HEK293T (cell line): ENCODE results near the gene HOXA5.

ENCODE experiments used
- CTCF ChIA-PET: fragments of 350-600 bp; formaldehyde crosslinking; extraction: SDS; loops from one replicate; lab custom pipeline; 2021; ENCODE audit warnings: antibody characterized with exemption, inconsistent platforms; lab: Yijun Ruan, JAX
- POLR2A ChIA-PET: fragments of 350-600 bp; formaldehyde crosslinking; extraction: SDS; loops from one replicate; lab custom pipeline; 2020; ENCODE audit warnings: antibody characterized with exemption, inconsistent platforms; lab: Yijun Ruan, JAX
- DNase-seq: peaks from one replicate; pipeline ENCODE4 v3.0.0; 2012; ENCODE audit warnings: mixed read lengths; ENCODE audit errors: extremely low spot score
- ARNT ChIP-seq: fragments of 450-650 bp; IDR thresholded peaks from 2 replicates; pipeline ENCODE4 v1.6.1; 2017; ENCODE audit warnings: mild to moderate bottlenecking
- BHLHE40 ChIP-seq: fragments of 450-650 bp; IDR thresholded peaks from 2 replicates; pipeline ENCODE4 v1.6.1; 2016; ENCODE audit warnings: mild to moderate bottlenecking, moderate library complexity, borderline replicate concordance
- CTBP1 ChIP-seq: fragments of 450-650 bp; IDR thresholded peaks from 2 replicates; pipeline ENCODE4 v1.6.1; 2016; ENCODE audit warnings: borderline replicate concordance
- ELF4 ChIP-seq: fragments of 450-650 bp; IDR thresholded peaks from 2 replicates; pipeline ENCODE4 v1.6.1; 2017; ENCODE audit warnings: antibody characterized with exemption
- FOXA1 ChIP-seq: fragments of 450-650 bp; IDR thresholded peaks from 2 replicates; pipeline ENCODE4 v1.6.1; 2016; ENCODE audit warnings: mild to moderate bottlenecking
- FOXK2 ChIP-seq: fragments of 450-650 bp; IDR thresholded peaks from 2 replicates; pipeline ENCODE4 v1.6.1; 2016; ENCODE audit warnings: mild to moderate bottlenecking
- FOXM1 ChIP-seq: fragments of 450-650 bp; IDR thresholded peaks from 2 replicates; pipeline ENCODE4 v1.6.1; 2017; ENCODE audit warnings: mild to moderate bottlenecking, borderline replicate concordance
- HDGF ChIP-seq: fragments of 450-650 bp; IDR thresholded peaks from 2 replicates; pipeline ENCODE4 v1.6.1; 2017; ENCODE audit warnings: antibody characterized with exemption, borderline replicate concordance
- L3MBTL2 ChIP-seq: fragments of 450-650 bp; conservative IDR thresholded peaks from 2 replicates; pipeline ENCODE4 v1.6.1; 2016; ENCODE audit warnings: mild to moderate bottlenecking
- LEF1 ChIP-seq: fragments of 450-650 bp; IDR thresholded peaks from 2 replicates; pipeline ENCODE4 v1.6.1; 2017; ENCODE audit warnings: mild to moderate bottlenecking, borderline replicate concordance
- NFRKB ChIP-seq: fragments of 450-650 bp; IDR thresholded peaks from 2 replicates; pipeline ENCODE4 v1.6.1; 2016; ENCODE audit warnings: mild to moderate bottlenecking, moderate library complexity
- SP1 ChIP-seq: fragments of 450-650 bp; IDR thresholded peaks from 2 replicates; pipeline ENCODE4 v1.6.1; 2017
- SUZ12 ChIP-seq: fragments of 450-650 bp; IDR thresholded peaks from 2 replicates; pipeline ENCODE4 v1.6.1; 2016; ENCODE audit warnings: mild to moderate bottlenecking
- TARDBP ChIP-seq: fragments of 450-650 bp; IDR thresholded peaks from 2 replicates; pipeline ENCODE4 v1.6.1; 2016
- ZNF384 ChIP-seq: fragments of 450-650 bp; IDR thresholded peaks from 2 replicates; pipeline ENCODE4 v1.6.1; 2016
- TF ChIP-seq, protein P1 (sequence below): fragments of 450-650 bp; IDR thresholded peaks from 2 replicates; pipeline ENCODE4 v1.6.1; 2016

Gene HOXA5

DNA sequence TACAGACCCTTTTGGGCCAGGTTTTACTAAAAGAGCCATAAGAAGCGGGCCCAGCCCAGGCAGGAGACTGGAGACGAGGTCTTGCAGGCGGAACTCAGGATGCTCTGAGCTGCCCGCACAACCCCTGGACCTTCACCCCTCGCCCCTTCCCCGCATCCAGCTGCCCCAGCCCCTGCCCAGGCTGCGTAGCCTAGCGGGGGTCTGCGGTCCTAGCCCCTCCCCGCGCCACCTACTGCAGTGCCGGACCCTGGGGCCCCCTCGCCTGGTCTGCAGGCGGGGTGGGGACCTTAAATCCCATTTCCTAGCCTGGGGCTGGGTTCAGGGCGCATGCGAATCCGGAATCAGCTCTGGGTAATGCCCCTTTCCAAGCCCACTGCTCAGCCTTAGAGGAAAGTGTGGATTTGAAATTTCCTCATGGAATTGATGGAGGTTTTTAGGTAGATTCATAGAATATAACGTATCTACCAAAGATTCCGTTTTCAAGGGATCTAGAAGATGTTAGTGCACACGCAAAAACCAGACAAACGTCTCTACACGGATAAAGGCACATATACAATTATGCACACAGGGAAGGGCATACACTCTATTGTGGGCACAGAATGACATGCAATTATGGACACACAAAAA is 9.4 kb upstream of the HOXA5 start:
- CTCF ChIA-PET: interaction anchor here (0.6 to 2.6 kb wide), 6 partner anchors 9 to 1314 kb away, joined by 3 to 10 read pairs (median 3); partner anchors contain the start of gene HOXA5
- no peak for DNase-seq
- TF ChIP-seq SUZ12: no peak
- no peak for TF ChIP-seq TARDBP
- no peak for TF ChIP-seq ZNF384
- TF ChIP-seq HDGF: no peak
- TF ChIP-seq CTBP1: no peak
- no peak for TF ChIP-seq BHLHE40
- no peak for TF ChIP-seq ELF4
- TF ChIP-seq L3MBTL2: no peak
- TF ChIP-seq FOXA1: no peak
- no peak for TF ChIP-seq FOXK2
- TF ChIP-seq, protein P1, sequence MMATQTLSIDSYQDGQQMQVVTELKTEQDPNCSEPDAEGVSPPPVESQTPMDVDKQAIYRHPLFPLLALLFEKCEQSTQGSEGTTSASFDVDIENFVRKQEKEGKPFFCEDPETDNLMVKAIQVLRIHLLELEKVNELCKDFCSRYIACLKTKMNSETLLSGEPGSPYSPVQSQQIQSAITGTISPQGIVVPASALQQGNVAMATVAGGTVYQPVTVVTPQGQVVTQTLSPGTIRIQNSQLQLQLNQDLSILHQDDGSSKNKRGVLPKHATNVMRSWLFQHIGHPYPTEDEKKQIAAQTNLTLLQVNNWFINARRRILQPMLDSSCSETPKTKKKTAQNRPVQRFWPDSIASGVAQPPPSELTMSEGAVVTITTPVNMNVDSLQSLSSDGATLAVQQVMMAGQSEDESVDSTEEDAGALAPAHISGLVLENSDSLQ: no peak
- no peak for TF ChIP-seq FOXM1
- no peak for TF ChIP-seq SP1
- no peak for TF ChIP-seq LEF1
- no peak for TF ChIP-seq NFRKB
- no peak for TF ChIP-seq ARNT
- POLR2A ChIA-PET: interaction anchor here (0.7 to 17.5 kb wide), 19 partner anchors 9 to 957 kb away, joined by 3 to 367 read pairs (median 7); partner anchors contain the start of genes CBX3, HOXA10, HOXA11 and HOXA5

DNA sequence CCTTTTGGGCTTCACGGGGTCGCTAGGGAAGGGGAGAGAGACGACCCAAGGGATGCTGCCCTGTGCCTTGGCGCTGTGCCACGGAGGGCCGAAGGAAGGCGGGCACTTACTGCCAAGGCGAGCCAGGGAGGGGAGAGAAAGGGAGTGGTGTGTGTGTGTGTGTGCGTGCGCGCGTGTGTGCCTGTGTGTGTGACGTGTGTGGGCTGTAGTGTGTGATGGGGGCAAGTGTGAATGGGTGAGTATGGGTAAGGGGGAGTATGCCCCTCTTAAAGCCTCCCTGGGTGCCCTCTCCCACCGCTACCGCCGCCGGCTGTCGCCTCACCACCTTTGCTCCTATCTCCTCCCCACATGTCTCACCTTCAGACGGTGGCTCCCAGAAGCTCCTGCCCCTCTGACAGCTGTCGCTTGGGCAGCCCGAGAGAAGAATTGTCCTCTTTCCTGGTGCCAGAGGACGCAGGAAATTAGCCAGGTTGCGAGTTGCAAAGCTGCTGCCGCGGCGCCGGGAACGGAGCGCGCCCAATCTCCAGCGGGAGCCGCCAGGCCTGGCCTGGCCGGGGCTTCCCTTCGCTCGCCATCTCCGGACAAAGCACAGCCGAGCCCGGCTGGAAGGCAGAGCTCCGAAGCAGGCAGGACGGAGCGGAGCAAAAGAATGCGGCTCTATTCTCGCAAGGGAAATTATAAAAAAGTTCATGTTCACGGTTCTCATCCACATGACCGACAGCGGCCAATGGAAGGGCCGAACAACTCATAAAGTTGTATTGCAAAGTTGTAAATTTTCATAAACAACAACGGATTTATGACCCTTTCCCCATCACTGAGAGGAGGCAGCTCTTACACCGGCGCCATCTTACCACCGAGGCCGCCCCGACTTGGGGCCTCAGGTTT is 8.7 kb upstream of the HOXA5 start, which contains the start of gene HOXA3:
Gene HOXA3 (minus strand): TSS at position 653 of the 885 bp plus-strand sequence. CDS start 41,943 bp downstream, outside the sequence.
- TF ChIP-seq BHLHE40: no peak
- TF ChIP-seq CTBP1: peak; percentile 70; the same call in 1 of the 2 replicates
- no peak for TF ChIP-seq ZNF384
- TF ChIP-seq, protein P1: peak; percentile 94
- TF ChIP-seq SP1: no peak
- TF ChIP-seq ELF4: peak; percentile 94
- CTCF ChIA-PET: interaction anchor here (0.6 to 2.6 kb wide), 6 partner anchors 8 to 1313 kb away, joined by 3 to 10 read pairs (median 4); partner anchors contain the start of gene HOXA5

DNA sequence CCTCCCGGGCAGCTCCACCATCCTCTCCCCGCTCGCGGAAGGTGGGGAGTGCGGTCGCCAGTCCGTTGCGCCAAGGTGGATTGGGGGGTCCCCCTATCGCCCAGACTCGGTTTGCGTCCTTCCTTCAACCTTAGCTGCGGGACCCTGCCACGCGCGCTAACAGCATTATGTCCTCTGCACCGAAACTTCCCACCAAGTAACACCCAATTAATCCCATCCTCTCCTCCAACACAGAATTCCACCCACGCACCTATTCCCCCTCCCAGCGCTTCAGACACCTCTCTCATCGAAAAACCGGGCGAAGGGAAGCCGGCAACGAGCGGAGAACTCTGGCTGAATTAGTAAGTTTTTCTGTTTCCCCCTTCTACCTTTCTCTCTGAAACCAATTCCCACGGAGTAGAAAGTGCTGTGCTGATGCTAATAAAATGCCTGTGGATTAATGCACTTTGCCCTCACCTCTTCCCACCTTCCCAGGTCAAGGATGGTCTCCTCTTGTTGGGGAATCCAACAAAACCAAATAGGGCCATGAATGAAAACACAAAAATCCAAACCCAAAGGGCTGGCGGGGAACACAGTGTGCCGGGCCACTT is 8.0 kb upstream of the HOXA5 start:
- TF ChIP-seq SUZ12 (no peak), ZNF384 (no peak), NFRKB (no peak), ARNT (no peak), LEF1 (no peak), TARDBP (no peak), CTBP1 (no peak), FOXM1 (no peak), SP1 (no peak), HDGF (no peak), BHLHE40 (no peak)
- TF ChIP-seq, protein P1: no peak
- POLR2A ChIA-PET: interaction anchor here (0.6 to 17.5 kb wide), 14 partner anchors 8 to 954 kb away, joined by 3 to 367 read pairs (median 6); partner anchors contain the start of genes HOXA1, HOXA10 and HOXA11
- CTCF ChIA-PET: interaction anchor here (0.6 to 1.7 kb wide), 4 partner anchors 8 to 459 kb away, joined by 3 to 5 read pairs (median 4); no protein-coding TSS in a partner anchor
- no peak for DNase-seq

More for the DNA sequence above, 8.7 kb upstream of the HOXA5 start, which contains the start of gene HOXA3:
- DNase-seq: peak; percentile 62
- POLR2A ChIA-PET: interaction anchor here (0.7 to 17.5 kb wide), 23 partner anchors 9 to 956 kb away, joined by 3 to 367 read pairs (median 7); partner anchors contain the start of genes CBX3, HOXA1, HOXA10 and HOXA11

DNA sequence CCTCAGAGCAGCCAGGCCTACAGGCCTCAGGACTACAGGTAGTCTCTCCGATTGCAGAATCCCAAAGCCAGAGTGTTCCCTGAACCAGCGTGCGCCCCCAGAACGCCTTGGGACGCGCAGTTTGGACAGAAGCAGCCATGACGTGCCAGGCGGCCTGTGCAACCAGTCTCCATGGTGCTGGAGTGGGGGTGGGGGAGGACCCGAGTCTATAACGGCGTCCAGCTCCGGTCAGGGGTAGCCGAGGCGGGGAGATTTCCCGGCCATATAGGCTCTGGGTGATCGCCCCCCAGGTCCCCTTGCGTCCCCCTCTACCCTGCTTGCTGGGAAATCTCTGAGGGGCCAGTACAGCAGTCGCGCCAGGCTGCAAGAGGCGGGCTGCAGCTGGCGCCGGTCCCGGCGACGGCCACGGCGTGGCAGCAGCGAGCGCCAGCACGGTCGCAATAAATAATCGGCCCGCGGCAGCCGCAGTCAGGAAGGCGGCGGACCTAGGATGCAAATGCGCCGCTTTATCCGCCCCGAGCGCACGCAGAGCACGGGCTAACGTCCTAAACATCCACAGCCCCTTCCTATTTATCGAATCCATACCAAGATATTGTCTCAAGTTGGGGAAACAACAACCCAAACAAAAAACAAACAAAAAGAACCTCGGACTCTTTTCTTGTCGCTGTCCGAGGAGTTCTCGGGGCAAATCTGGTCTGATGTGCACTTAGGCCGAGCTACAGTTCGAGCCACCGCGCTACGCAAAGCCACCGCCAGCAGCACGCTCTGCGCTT is 7.3 kb upstream of the HOXA5 start:
- POLR2A ChIA-PET: interaction anchor here (0.6 to 17.5 kb wide), 18 partner anchors 8 to 956 kb away, joined by 3 to 367 read pairs (median 4); partner anchors contain the start of genes HOXA1, HOXA10, HOXA11 and HOXA4
- DNase-seq: no peak
- TF ChIP-seq, protein P1: peak; percentile 96
- TF ChIP-seq ZNF384: no peak
- TF ChIP-seq HDGF: 0 out of 2 replicates have a peak, but pooled peaks have one; percentile 34
- CTCF ChIA-PET: interaction anchor here (0.6 to 2.0 kb wide), 7 partner anchors 9 to 459 kb away, joined by 3 to 10 read pairs (median 3); no protein-coding TSS in a partner anchor
